OCI-LY1 (cell line): ENCODE results near the gene TPH2.

ENCODE experiments used
- CTCF ChIP-seq: fragments of 200-600 bp; sonication (generic), shearing (Covaris generic); IDR thresholded peaks from 2 replicates; pipeline ENCODE4 v1.5.1; 2017; ENCODE audit warnings: mild to moderate bottlenecking, antibody characterized with exemption, low read length, moderate library complexity, mixed read lengths
- EZH2 ChIP-seq: fragments of 200-600 bp; sonication (generic), shearing (Covaris generic); IDR thresholded peaks from 2 replicates; pipeline ENCODE4 v1.8.0; 2017; ENCODE audit warnings: borderline replicate concordance, mixed run types, mild to moderate bottlenecking, antibody characterized with exemption, low read length, moderate library complexity, mixed read lengths

- TF ChIP-seq CTCF: no peak
- no peak for TF ChIP-seq EZH2
These were observed 42.5 kb downstream of the TPH2 start for GRCh38 chr12:71981149-71981548.
